ENCODE data around the gene ADGRV1.
A peak's percentile ranks its signal among the peaks of the same experiment; 100 is the strongest.

The ADGRV1 gene

GRCh38 chr5:90875456-90875855 is 316.9 kb downstream of the ADGRV1 start:
- FAIRE-seq = no peak

- FAIRE-seq = no peak
These were observed 317.8 kb downstream of the ADGRV1 start for GRCh38 chr5:90876366-90876765.

- no peak for FAIRE-seq
These were observed 318.5 kb downstream of the ADGRV1 start for GRCh38 chr5:90877049-90877448.

- FAIRE-seq = no peak
These were observed 319.5 kb downstream of the ADGRV1 start for GRCh38 chr5:90878081-90878480.

- FAIRE-seq = no peak
These were observed 320.1 kb downstream of the ADGRV1 start for GRCh38 chr5:90878549-90879196.

- FAIRE-seq = no peak
These were observed 323.1 kb downstream of the ADGRV1 start for GRCh38 chr5:90881626-90882150.

GRCh38 chr5:90882448-90882847 is 323.9 kb downstream of the ADGRV1 start:
- peak; percentile 79 for FAIRE-seq

- no peak for FAIRE-seq
These were observed 326.7 kb downstream of the ADGRV1 start for GRCh38 chr5:90885180-90885868.

- FAIRE-seq = no peak
These were observed 327.8 kb downstream of the ADGRV1 start for GRCh38 chr5:90886381-90886780.

GRCh38 chr5:90888511-90889324 is 330.1 kb downstream of the ADGRV1 start:
- FAIRE-seq = no peak

- no peak for FAIRE-seq
These were observed 330.7 kb downstream of the ADGRV1 start for GRCh38 chr5:90889325-90889600.

GRCh38 chr5:90890180-90890579 is 331.6 kb downstream of the ADGRV1 start:
- FAIRE-seq = no peak

GRCh38 chr5:90894866-90895420 is 336.3 kb downstream of the ADGRV1 start:
- no peak for FAIRE-seq

- FAIRE-seq = no peak
These were observed 339.0 kb downstream of the ADGRV1 start for GRCh38 chr5:90897618-90898017.

- FAIRE-seq = no peak
These were observed 339.9 kb downstream of the ADGRV1 start for GRCh38 chr5:90898326-90899013.

GRCh38 chr5:90899014-90899604 is 340.5 kb downstream of the ADGRV1 start:
- FAIRE-seq = no peak

- no peak for FAIRE-seq
These were observed 342.7 kb downstream of the ADGRV1 start for GRCh38 chr5:90901261-90901660.

GRCh38 chr5:90902170-90902569 is 343.6 kb downstream of the ADGRV1 start:
- no peak for FAIRE-seq

- FAIRE-seq = no peak
These were observed 344.2 kb downstream of the ADGRV1 start for GRCh38 chr5:90902651-90903386.

- no peak for FAIRE-seq
These were observed 350.5 kb downstream of the ADGRV1 start for GRCh38 chr5:90909101-90909503.

- FAIRE-seq = no peak
These were observed 351.3 kb downstream of the ADGRV1 start for GRCh38 chr5:90909940-90910339.

GRCh38 chr5:90911169-90911568 is 352.6 kb downstream of the ADGRV1 start:
- FAIRE-seq = peak; percentile 14
